HEK293 (cell line): ENCODE results near the gene VWA3B.

Experiments
- CTCF ChIP-seq: fragments of 450-650 bp; formaldehyde crosslinking; IDR thresholded peaks from 2 replicates; pipeline ENCODE4 v1.5.1; 2016; ENCODE audit warnings: missing biosample characterization, missing genetic modification characterization
- HOXD13 ChIP-seq: sonication (generic); formaldehyde crosslinking; IDR thresholded peaks from 2 replicates; pipeline ENCODE4 v1.8.0; 2022; ENCODE audit warnings: missing genetic modification reagents, borderline replicate concordance
- KLF7 ChIP-seq: fragments of 450-650 bp; formaldehyde crosslinking; IDR thresholded peaks from 2 replicates; pipeline ENCODE4 v1.5.1; 2016; ENCODE audit warnings: missing biosample characterization, missing genetic modification characterization, borderline replicate concordance
- SP2 ChIP-seq: fragments of 450-650 bp; formaldehyde crosslinking; IDR thresholded peaks from 2 replicates; pipeline ENCODE4 v1.5.1; 2016; ENCODE audit warnings: missing biosample characterization, missing genetic modification characterization
- TCF7L2 ChIP-seq: IDR thresholded peaks from 2 replicates; pipeline ENCODE4 v1.6.1; 2011; ENCODE audit warnings: low read depth, mild to moderate bottlenecking, inconsistent platforms, low read length, moderate library complexity, borderline replicate concordance
- ZNF266 ChIP-seq: fragments of 450-650 bp; formaldehyde crosslinking; IDR thresholded peaks from 2 replicates; pipeline ENCODE4 v1.5.1; 2016; ENCODE audit warnings: missing biosample characterization, missing genetic modification characterization, low read depth
- ZNF274 ChIP-seq, 2 experiments: fragments of 200-500 bp in 1 of 2; fragments of 450-650 bp in 1 of 2; sonication (Bioruptor generic) in 1 of 2; formaldehyde crosslinking in 1 of 2; IDR thresholded peaks; 2 replicates each; pipeline versions ENCODE4 v1.5.1 to v1.6.1; 2014 to 2016; ENCODE audit warnings: borderline replicate concordance in 1 of 2, inconsistent platforms in 1 of 2, low read length in 1 of 2, missing biosample characterization in 1 of 2, missing genetic modification characterization in 1 of 2
- ZNF362 ChIP-seq: fragments of 450-650 bp; formaldehyde crosslinking; IDR thresholded peaks from 2 replicates; pipeline ENCODE4 v1.5.1; 2016; ENCODE audit warnings: missing biosample characterization, missing genetic modification characterization
- ZNF510 ChIP-seq: fragments of 450-650 bp; formaldehyde crosslinking; IDR thresholded peaks from 2 replicates; pipeline ENCODE4 v1.5.1; 2018; ENCODE audit warnings: mild to moderate bottlenecking, missing genetic modification characterization, missing biosample characterization; ENCODE audit not compliant: insufficient replicate concordance
- ZNF629 ChIP-seq: fragments of 450-650 bp; formaldehyde crosslinking; IDR thresholded peaks from 2 replicates; pipeline ENCODE4 v1.5.1; 2017; ENCODE audit warnings: missing biosample characterization, missing genetic modification characterization
- ZNF664 ChIP-seq: fragments of 450-650 bp; formaldehyde crosslinking; IDR thresholded peaks from 2 replicates; pipeline ENCODE4 v1.5.1; 2016; ENCODE audit warnings: missing biosample characterization, missing genetic modification characterization

GRCh38 chr2:98157557-98157956 lies 70.6 kb downstream of the VWA3B start:
- no peak for TF ChIP-seq ZNF629 (tag by site-specific recombination)
- no peak for TF ChIP-seq HOXD13 (CRISPR knock-in tag)
- no peak for TF ChIP-seq CTCF
- no peak for TF ChIP-seq KLF7 (tag by site-specific recombination)
- TF ChIP-seq ZNF362 = no peak
- no peak for TF ChIP-seq ZNF274 (IDR thresholded peaks at IDR 0.05; ENCODE audit: low read length)
- no peak for TF ChIP-seq ZNF274 (tag by site-specific recombination; IDR thresholded peaks at IDR 0.05; ENCODE audit: borderline replicate concordance)
- no peak for TF ChIP-seq SP2 (tag by site-specific recombination)
- TF ChIP-seq ZNF266 = no peak
- TF ChIP-seq TCF7L2 = no peak
- TF ChIP-seq ZNF664 (tag by site-specific recombination) = no peak
- TF ChIP-seq ZNF510 (tag by site-specific recombination) = no peak
